Mesothelial cell of epicardium (in vitro differentiated cells): Measurements from ENCODE around the gene ZBTB7A. TPM values are rescaled to one million over a fixed set of nuclear protein-coding genes. Genes with fewer than 3 reads are reported as not detected.
"Not testable (repeated sequence)": the region's sequence is repeated elsewhere in the genome, so short reads cannot be mapped to it uniquely, and the experiment has no call there.

Experiments
- DNase-seq, 2 experiments: peaks; one replicate each; pipeline ENCODE4 v3.0.0; 2021; ENCODE audit warnings: low spot score in 2 of 2; ENCODE audit not compliant: unreplicated experiment in 2 of 2
- H3K27ac Mint-ChIP-seq: 2 replicates; pipeline ENCODE4 v1.8.0; 2021; ENCODE audit warnings: mixed read lengths
- H3K27me3 Mint-ChIP-seq: 2 replicates; pipeline ENCODE4 v1.8.0; 2021; ENCODE audit warnings: low read depth, mixed read lengths
- H3K36me3 Mint-ChIP-seq: 2 replicates; pipeline ENCODE4 v1.8.0; 2021; ENCODE audit warnings: mixed read lengths
- H3K4me1 Mint-ChIP-seq: 2 replicates; pipeline ENCODE4 v1.8.0; 2021; ENCODE audit warnings: mixed read lengths
- H3K4me3 Mint-ChIP-seq: 2 replicates; pipeline ENCODE4 v1.8.0; 2021; ENCODE audit warnings: mild to moderate bottlenecking, moderate library complexity, mixed read lengths
- H3K9me3 Mint-ChIP-seq: 2 replicates; pipeline ENCODE4 v1.8.0; 2021; ENCODE audit warnings: mixed read lengths
- CTCF ChIP-seq: fragments of 200-600 bp; sonication (generic); IDR thresholded peaks from one replicate; pipeline ENCODE4 v1.5.0; 2021; ENCODE audit warnings: antibody characterized with exemption; ENCODE audit not compliant: unreplicated experiment
- total RNA-seq: library from RNA; stranded (reverse); gene quantifications from 3 replicates; pipeline ENCODE4 v1.2.1, GENCODE V29; 2021

ZBTB7A gene
- total RNA-seq, 1 donor from 2014 or later: 27.9 TPM

- H3K9me3 Mint-ChIP-seq: no peaks in the 10 kb centered on the region
- peaks cover 42% of the 10 kb centered on the region for H3K4me1 Mint-ChIP-seq
- H3K36me3 Mint-ChIP-seq: peaks cover 1% of the 10 kb centered on the region
- H3K27me3 Mint-ChIP-seq: no peaks in the 10 kb centered on the region
- DNase-seq: no peak
- H3K27ac Mint-ChIP-seq: no peak overlapping the region
- H3K4me3 Mint-ChIP-seq: no peak overlapping the region
- TF ChIP-seq CTCF: no peak
Observed at GRCh38 chr19:4010808-4011110, 55.9 kb downstream of the ZBTB7A start.

GRCh38 chr19:4009990-4010807, 56.5 kb downstream of the ZBTB7A start:
- Mint-ChIP-seq H3K36me3 (peaks cover 1% of the 10 kb centered on the region), H3K4me1 (peaks cover 37% of the 10 kb centered on the region), H3K4me3 (peak overlapping the region; percentile 73), H3K27me3 (no peaks in the 10 kb centered on the region), H3K9me3 (no peaks in the 10 kb centered on the region), H3K27ac (peak overlapping the region; percentile 39)
- DNase-seq: no peak
- TF ChIP-seq CTCF: no peak

- peaks cover 32% of the 10 kb centered on the region for H3K4me1 Mint-ChIP-seq
- no peak for DNase-seq
- H3K36me3 Mint-ChIP-seq: peaks cover under 1% of the 10 kb centered on the region
- H3K4me3 Mint-ChIP-seq: peak overlapping the region; percentile 77
- H3K9me3 Mint-ChIP-seq: no peaks in the 10 kb centered on the region
- TF ChIP-seq CTCF: no peak
- H3K27me3 Mint-ChIP-seq: no peaks in the 10 kb centered on the region
- peak overlapping the region; percentile 83 for H3K27ac Mint-ChIP-seq
Observed at GRCh38 chr19:4007836-4008539, 58.7 kb downstream of the ZBTB7A start.

- Mint-ChIP-seq H3K9me3 (no peaks in the 10 kb centered on the region), H3K4me3 (peak within 1 kb of the TSS; percentile 77), H3K36me3 (no peaks in the 10 kb centered on the region), H3K27ac (peak within 1 kb of the TSS; percentile 83), H3K27me3 (no peaks in the 10 kb centered on the region), H3K4me1 (peaks cover 30% of the 10 kb centered on the region)
- DNase-seq: peak; percentile 95 to 97
- no peak for TF ChIP-seq CTCF
Observed at GRCh38 chr19:4007021-4007835, 59.5 kb downstream of the ZBTB7A start, which contains the start of gene PIAS4. TSS of gene PIAS4 (plus strand) at chr19:4007736. CDS start at chr19:4007761, 25 bp downstream.

- H3K4me3 Mint-ChIP-seq: peak overlapping the region; percentile 52
- H3K36me3 Mint-ChIP-seq, H3K27me3 Mint-ChIP-seq: not testable (repeated sequence)
Observed at GRCh38 chr19:4005436-4005835, 61.3 kb downstream of the ZBTB7A start.

GRCh38 chr19:4000798-4001197, 65.9 kb downstream of the ZBTB7A start:
- not testable (repeated sequence) for H3K4me1 Mint-ChIP-seq

More at GRCh38 chr19:4005436-4005835, 61.3 kb downstream of the ZBTB7A start:
- H3K27ac Mint-ChIP-seq, H3K9me3 Mint-ChIP-seq, DNase-seq: not testable (repeated sequence)
- peaks cover 21% of the 10 kb centered on the region for H3K4me1 Mint-ChIP-seq

GRCh38 chr19:3998667-3999412, 67.9 kb downstream of the ZBTB7A start:
- H3K27me3 Mint-ChIP-seq, H3K27ac Mint-ChIP-seq, H3K36me3 Mint-ChIP-seq, H3K9me3 Mint-ChIP-seq, H3K4me3 Mint-ChIP-seq, DNase-seq, H3K4me1 Mint-ChIP-seq: not testable (repeated sequence)

More at GRCh38 chr19:4000798-4001197, 65.9 kb downstream of the ZBTB7A start:
- H3K36me3 Mint-ChIP-seq, H3K9me3 Mint-ChIP-seq, H3K27me3 Mint-ChIP-seq, H3K27ac Mint-ChIP-seq, DNase-seq, H3K4me3 Mint-ChIP-seq: not testable (repeated sequence)
